ENCODE measurements around the gene GPR183. TPM values are rescaled to one million over a fixed set of nuclear protein-coding genes. Genes with fewer than 3 reads are reported as not detected.

The GPR183 gene
- polyA plus RNA-seq (2012; ENCODE audit: insufficient read length, low read depth), result not detected

DNA sequence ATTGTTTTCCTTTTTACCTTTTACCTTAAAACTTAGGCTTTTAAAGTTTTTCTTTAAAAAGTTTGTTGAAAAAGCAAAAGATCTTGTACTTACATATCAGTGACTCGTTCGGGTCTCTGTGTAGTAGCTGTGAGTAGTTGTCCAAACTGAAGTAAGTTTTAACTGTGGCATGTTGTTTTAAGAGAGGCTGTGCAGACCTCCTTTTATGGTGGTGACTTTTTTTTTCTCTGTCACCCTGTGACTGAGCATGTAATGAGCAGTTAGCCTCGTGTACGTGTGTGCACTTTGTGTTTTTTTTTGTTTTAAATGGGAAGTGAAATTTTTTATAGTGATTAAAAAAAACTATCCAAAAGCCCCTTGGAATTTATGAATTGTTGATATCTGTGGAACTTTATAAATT is at the start of gene GPR183:
Gene GPR183 (minus strand): TSS at position 153 of the 400 bp plus-strand sequence. CDS start 11,254 bp downstream, outside the sequence.
- TF ChIP-seq SIN3A (IDR thresholded peaks at IDR 0.05; ENCODE audit: borderline replicate concordance, insufficient read depth, low read length), result no peak

DNA sequence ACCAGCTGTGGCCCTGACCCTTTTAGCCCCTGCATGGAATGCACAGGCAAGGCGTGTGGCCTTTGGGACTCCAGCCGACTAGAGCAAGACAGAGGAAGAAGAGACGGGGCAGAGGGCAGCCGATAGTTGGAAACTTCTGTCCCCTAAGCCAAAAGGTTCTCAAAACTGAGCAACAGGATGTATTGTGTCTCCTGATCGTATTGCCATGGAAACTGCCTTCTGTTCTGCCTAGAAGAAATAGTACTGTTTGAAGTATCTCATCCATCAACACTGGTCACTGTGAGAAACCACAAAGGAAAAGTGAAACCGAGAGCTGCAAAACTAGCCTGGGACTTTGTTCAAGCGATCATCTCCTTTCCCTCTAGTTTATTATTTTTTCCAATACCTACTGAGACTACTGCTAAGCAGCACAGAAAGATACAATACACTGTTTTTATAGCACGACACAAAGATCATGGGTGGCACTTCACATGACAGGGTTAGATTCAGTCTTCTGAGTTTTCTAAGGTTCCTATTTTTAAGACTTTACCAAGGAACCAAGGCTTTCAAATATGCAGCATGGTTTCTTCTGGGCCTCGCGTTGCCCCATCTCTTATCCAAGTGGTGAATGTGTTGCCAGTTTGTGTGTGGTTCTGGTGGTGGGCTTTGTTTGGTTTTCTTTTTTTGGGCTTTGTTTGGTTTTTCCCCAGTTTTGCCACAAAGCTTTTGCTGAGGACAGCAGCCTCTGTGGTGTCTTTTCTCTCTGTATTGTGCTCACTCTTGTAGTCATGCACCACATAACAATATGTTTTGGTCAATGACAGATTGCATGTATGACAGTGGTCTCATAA is 49.3 kb upstream of the GPR183 start:
- TF ChIP-seq POLR2AphosphoS5 (IDR thresholded peaks at IDR 0.05; ENCODE audit: low read depth, low read length), result no peak
- TF ChIP-seq TAF1 (IDR thresholded peaks at IDR 0.05; ENCODE audit: borderline replicate concordance, insufficient read depth, low read length), result no peak
- no peak for TF ChIP-seq SIN3A (IDR thresholded peaks at IDR 0.05; ENCODE audit: borderline replicate concordance, insufficient read depth, low read length)
- no peak for TF ChIP-seq FOXP2 (optimal IDR thresholded peaks at IDR 0.05; ENCODE audit: borderline replicate concordance, extremely low read depth, extremely low read length, insufficient read depth)
- TF ChIP-seq, protein P1, sequence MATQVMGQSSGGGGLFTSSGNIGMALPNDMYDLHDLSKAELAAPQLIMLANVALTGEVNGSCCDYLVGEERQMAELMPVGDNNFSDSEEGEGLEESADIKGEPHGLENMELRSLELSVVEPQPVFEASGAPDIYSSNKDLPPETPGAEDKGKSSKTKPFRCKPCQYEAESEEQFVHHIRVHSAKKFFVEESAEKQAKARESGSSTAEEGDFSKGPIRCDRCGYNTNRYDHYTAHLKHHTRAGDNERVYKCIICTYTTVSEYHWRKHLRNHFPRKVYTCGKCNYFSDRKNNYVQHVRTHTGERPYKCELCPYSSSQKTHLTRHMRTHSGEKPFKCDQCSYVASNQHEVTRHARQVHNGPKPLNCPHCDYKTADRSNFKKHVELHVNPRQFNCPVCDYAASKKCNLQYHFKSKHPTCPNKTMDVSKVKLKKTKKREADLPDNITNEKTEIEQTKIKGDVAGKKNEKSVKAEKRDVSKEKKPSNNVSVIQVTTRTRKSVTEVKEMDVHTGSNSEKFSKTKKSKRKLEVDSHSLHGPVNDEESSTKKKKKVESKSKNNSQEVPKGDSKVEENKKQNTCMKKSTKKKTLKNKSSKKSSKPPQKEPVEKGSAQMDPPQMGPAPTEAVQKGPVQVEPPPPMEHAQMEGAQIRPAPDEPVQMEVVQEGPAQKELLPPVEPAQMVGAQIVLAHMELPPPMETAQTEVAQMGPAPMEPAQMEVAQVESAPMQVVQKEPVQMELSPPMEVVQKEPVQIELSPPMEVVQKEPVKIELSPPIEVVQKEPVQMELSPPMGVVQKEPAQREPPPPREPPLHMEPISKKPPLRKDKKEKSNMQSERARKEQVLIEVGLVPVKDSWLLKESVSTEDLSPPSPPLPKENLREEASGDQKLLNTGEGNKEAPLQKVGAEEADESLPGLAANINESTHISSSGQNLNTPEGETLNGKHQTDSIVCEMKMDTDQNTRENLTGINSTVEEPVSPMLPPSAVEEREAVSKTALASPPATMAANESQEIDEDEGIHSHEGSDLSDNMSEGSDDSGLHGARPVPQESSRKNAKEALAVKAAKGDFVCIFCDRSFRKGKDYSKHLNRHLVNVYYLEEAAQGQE (IDR thresholded peaks at IDR 0.05; ENCODE audit: insufficient read depth in 1 of 2, low read depth in 2 of 2, low read length in 2 of 2), result no peak

DNA sequence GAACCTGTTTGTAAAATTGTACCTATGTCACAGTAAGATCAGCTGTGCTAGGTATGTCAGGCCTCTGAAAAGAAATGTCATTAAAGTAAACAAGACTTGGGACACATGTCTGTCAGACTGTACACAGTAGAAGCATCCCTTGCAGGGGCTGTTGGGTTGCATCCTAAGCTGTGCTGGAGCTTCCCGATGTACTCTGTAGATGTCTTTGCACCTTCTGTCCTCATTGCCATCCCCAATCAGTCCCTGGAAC is 48.7 kb upstream of the GPR183 start:
- TF ChIP-seq SIN3A (IDR thresholded peaks at IDR 0.05; ENCODE audit: borderline replicate concordance, insufficient read depth, low read length), result no peak
- TF ChIP-seq, protein P1 (IDR thresholded peaks at IDR 0.05; ENCODE audit: insufficient read depth in 1 of 2, low read depth in 2 of 2, low read length in 2 of 2), result no peak
- no peak for TF ChIP-seq POLR2AphosphoS5 (IDR thresholded peaks at IDR 0.05; ENCODE audit: low read depth, low read length)
- TF ChIP-seq TAF1 (IDR thresholded peaks at IDR 0.05; ENCODE audit: borderline replicate concordance, insufficient read depth, low read length), result no peak
- TF ChIP-seq FOXP2 (optimal IDR thresholded peaks at IDR 0.05; ENCODE audit: borderline replicate concordance, extremely low read depth, extremely low read length, insufficient read depth), result no peak

DNA sequence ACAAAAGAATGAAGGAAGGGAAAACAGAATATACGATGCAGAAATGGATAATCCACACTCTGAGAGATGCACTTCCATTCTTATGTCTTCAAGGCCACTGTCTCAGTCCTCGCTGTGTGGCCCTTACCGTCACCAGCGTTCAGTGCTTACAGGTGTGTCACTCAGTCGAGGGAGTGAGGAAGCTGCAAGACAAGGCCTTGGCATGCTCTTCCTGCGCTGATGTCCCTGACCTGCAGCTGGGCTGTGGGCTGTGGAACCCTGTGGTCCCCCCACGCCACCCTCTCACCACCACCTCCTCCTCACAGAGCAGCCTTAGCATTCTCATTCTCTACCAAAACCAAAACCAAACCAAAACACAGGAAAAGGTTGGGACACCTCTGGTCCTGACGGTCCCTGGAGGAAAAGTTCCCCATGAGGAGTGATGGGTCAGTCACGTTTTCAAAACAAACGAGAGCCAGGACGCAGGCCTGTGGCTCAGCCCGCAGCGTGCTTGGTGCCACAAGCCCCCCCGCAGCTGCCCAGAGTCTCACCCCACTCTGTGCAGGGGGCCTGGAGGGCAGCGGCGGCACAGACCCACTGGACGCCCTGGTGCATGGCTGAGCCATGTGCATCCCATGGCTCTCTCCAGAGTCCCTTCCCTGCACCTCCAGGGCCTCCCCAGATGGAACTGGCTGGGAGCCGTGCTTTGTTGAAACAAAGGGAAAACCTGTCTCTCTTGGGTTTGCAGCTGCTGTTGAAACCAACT is 48.2 kb upstream of the GPR183 start:
- no peak for TF ChIP-seq FOXP2 (optimal IDR thresholded peaks at IDR 0.05; ENCODE audit: borderline replicate concordance, extremely low read depth, extremely low read length, insufficient read depth)
- no peak for TF ChIP-seq SIN3A (IDR thresholded peaks at IDR 0.05; ENCODE audit: borderline replicate concordance, insufficient read depth, low read length)
- TF ChIP-seq, protein P1 (IDR thresholded peaks at IDR 0.05; ENCODE audit: insufficient read depth in 1 of 2, low read depth in 2 of 2, low read length in 2 of 2), result no peak
- no peak for TF ChIP-seq TAF1 (IDR thresholded peaks at IDR 0.05; ENCODE audit: borderline replicate concordance, insufficient read depth, low read length)
- no peak for TF ChIP-seq POLR2AphosphoS5 (IDR thresholded peaks at IDR 0.05; ENCODE audit: low read depth, low read length)

DNA sequence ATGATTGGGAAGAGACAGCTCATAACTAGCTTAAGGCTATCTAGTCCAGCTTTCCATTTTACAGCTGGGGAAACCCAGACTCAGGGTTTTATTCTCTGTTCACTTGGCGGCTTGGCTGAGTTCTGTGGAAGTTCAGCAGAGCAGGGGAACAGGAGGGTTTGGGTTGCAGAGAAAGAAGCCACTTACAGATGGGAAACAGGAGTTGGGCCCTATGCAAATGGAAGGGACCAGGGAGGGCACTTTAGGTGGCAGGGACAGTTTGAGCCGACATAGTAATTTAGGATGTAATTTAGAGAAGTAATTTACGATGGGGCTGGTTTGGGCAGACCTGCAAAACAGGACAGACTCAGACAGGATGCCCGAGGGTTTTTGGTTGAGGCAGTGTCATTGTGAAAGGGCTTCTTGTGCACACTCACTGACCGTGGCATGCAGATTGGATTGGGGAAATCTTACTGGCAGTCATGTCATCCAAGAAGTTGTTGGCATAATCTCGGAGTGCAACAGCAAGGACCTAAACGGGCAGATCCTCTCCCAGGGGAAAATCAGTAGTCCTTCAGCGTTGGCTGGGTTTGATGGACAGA is 47.3 kb upstream of the GPR183 start:
- TF ChIP-seq, protein P1 (IDR thresholded peaks at IDR 0.05; ENCODE audit: insufficient read depth in 1 of 2, low read depth in 2 of 2, low read length in 2 of 2), result no peak
- TF ChIP-seq FOXP2 (optimal IDR thresholded peaks at IDR 0.05; ENCODE audit: borderline replicate concordance, extremely low read depth, extremely low read length, insufficient read depth), result no peak

All from PFSK-1 (cell line).